ENCODE measurements around the gene CDC123. TPM values are rescaled to one million over a fixed set of nuclear protein-coding genes. Genes with fewer than 3 reads are reported as not detected.

The CDC123 gene
- total and polyA plus RNA-seq, 7 donors = 33.8 to 70.3 (median 50.8) TPM

- Histone ChIP-seq H3K4me1 (peaks cover 0 to 43% (median 37%) of the 10 kb centered on the region in 4 donors), H3K27ac (peak overlapping the region; percentile 86 to 93 (median 88)), H3K9me3 (no peaks in the 10 kb centered on the region), H3K4me3 (peak overlapping the region; percentile 62 to 95 (median 82)), H3K36me3 (peaks cover 0 to 22% (median 2%) of the 10 kb centered on the region in 4 donors), H3K27me3 (no peaks in the 10 kb centered on the region)
- 1% methylated on average over 12 of the region's 12 CpGs for WGBS, 2 donors
- intact Hi-C loops (cut with DNase I) = loop anchor here (2.0 kb wide), 1 partner anchor 66 kb away; the partner anchor contains the start of gene SEC61A2
- TF ChIP-seq POLR2A (IDR thresholded peaks at IDR 0.05) = no peak
- TF ChIP-seq EP300 (IDR thresholded peaks at IDR 0.05) = no peak
- TF ChIP-seq, protein P1, sequence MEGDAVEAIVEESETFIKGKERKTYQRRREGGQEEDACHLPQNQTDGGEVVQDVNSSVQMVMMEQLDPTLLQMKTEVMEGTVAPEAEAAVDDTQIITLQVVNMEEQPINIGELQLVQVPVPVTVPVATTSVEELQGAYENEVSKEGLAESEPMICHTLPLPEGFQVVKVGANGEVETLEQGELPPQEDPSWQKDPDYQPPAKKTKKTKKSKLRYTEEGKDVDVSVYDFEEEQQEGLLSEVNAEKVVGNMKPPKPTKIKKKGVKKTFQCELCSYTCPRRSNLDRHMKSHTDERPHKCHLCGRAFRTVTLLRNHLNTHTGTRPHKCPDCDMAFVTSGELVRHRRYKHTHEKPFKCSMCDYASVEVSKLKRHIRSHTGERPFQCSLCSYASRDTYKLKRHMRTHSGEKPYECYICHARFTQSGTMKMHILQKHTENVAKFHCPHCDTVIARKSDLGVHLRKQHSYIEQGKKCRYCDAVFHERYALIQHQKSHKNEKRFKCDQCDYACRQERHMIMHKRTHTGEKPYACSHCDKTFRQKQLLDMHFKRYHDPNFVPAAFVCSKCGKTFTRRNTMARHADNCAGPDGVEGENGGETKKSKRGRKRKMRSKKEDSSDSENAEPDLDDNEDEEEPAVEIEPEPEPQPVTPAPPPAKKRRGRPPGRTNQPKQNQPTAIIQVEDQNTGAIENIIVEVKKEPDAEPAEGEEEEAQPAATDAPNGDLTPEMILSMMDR (IDR thresholded peaks at IDR 0.05) = no peak
- TF ChIP-seq POLR2AphosphoS5 (IDR thresholded peaks at IDR 0.05) = no peak
- no peak for DNase-seq
Measured at GRCh38 chr10:12195281-12195602, 746 bp upstream of the CDC123 start.

- Histone ChIP-seq H3K27ac (peak overlapping the region; percentile 86 to 93 (median 88)), H3K9me3 (no peaks in the 10 kb centered on the region), H3K4me3 (peak overlapping the region; percentile 62 to 95 (median 82)), H3K27me3 (no peaks in the 10 kb centered on the region), H3K4me1 (peaks cover 0 to 43% (median 37%) of the 10 kb centered on the region in 4 donors), H3K36me3 (peaks cover 0 to 37% (median 4%) of the 10 kb centered on the region in 4 donors)
- no peak for DNase-seq
- intact Hi-C loops (cut with DNase I) = no loop called here
- 7 to 10% methylated on average over 15 of the region's 15 CpGs for WGBS, 2 donors
- TF ChIP-seq POLR2A (IDR thresholded peaks at IDR 0.05) (no peak), POLR2AphosphoS5 (IDR thresholded peaks at IDR 0.05) (no peak), EP300 (IDR thresholded peaks at IDR 0.05) (no peak)
- TF ChIP-seq, protein P1 (IDR thresholded peaks at IDR 0.05) = no peak
Measured at GRCh38 chr10:12196531-12197211, 683 bp downstream of the CDC123 start.

- Histone ChIP-seq H3K27me3 (no peaks in the 10 kb centered on the region), H3K27ac (no peak overlapping the region), H3K36me3 (peaks cover 0 to 44% (median 8%) of the 10 kb centered on the region in 4 donors), H3K9me3 (no peaks in the 10 kb centered on the region), H3K4me3 (no peak overlapping the region), H3K4me1 (peaks cover 0 to 41% (median 37%) of the 10 kb centered on the region in 4 donors)
- intact Hi-C loops (cut with DNase I) = no loop called here
- TF ChIP-seq POLR2AphosphoS5 (IDR thresholded peaks at IDR 0.05) = no peak
- DNase-seq = no peak
- 87 to 88% methylated on average over 2 of the region's 2 CpGs for WGBS, 2 donors
Measured at GRCh38 chr10:12198156-12198555, 2.2 kb downstream of the CDC123 start.

- no peaks in the 10 kb centered on the region for H3K9me3 ChIP-seq
- no peak overlapping the region for H3K4me3 ChIP-seq
- no peak overlapping the region for H3K27ac ChIP-seq
- no peaks in the 10 kb centered on the region for H3K27me3 ChIP-seq
- peaks cover 0 to 23% (median 19%) of the 10 kb centered on the region in 4 donors for H3K4me1 ChIP-seq
- intact Hi-C loops (cut with DNase I) = no loop called here
- TF ChIP-seq EP300 (IDR thresholded peaks at IDR 0.05) (no peak), POLR2AphosphoS5 (IDR thresholded peaks at IDR 0.05) (no peak), POLR2A (IDR thresholded peaks at IDR 0.05) (no peak)
- TF ChIP-seq, protein P1 (IDR thresholded peaks at IDR 0.05) = no peak
- no peak for DNase-seq
- H3K36me3 ChIP-seq = peaks cover 0 to 52% (median 8%) of the 10 kb centered on the region in 4 donors
- 94 to 97% methylated on average over 5 of the region's 5 CpGs for WGBS, 2 donors
Measured at GRCh38 chr10:12200850-12201249, 4.9 kb downstream of the CDC123 start.

GRCh38 chr10:12201543-12201942 is 5.6 kb downstream of the CDC123 start:
- intact Hi-C loops (cut with DNase I) = no loop called here

More at GRCh38 chr10:12201543-12201942, 5.6 kb downstream of the CDC123 start:
- no peak for DNase-seq
- Histone ChIP-seq H3K4me1 (peaks cover 0 to 20% (median 18%) of the 10 kb centered on the region in 4 donors), H3K9me3 (no peaks in the 10 kb centered on the region), H3K4me3 (no peak overlapping the region), H3K27ac (no peak overlapping the region), H3K36me3 (peaks cover 0 to 55% (median 8%) of the 10 kb centered on the region in 4 donors), H3K27me3 (no peaks in the 10 kb centered on the region)
- WGBS, 2 donors = 81 to 88% methylated on average over 3 of the region's 3 CpGs
- TF ChIP-seq, protein P1 (IDR thresholded peaks at IDR 0.05) = no peak
- TF ChIP-seq EP300 (IDR thresholded peaks at IDR 0.05) (no peak), POLR2AphosphoS5 (IDR thresholded peaks at IDR 0.05) (no peak), POLR2A (IDR thresholded peaks at IDR 0.05) (no peak)

Data from sigmoid colon (tissue), 7 donors.